ENCODE data around the gene MAP3K14. TPM values are rescaled to one million over a fixed set of nuclear protein-coding genes. Genes with fewer than 3 reads are reported as not detected.

Gene MAP3K14
- polyA plus RNA-seq, 1 of the 3 experiments (the other 2 are of a cell fraction) = 11.9 TPM

DNA sequence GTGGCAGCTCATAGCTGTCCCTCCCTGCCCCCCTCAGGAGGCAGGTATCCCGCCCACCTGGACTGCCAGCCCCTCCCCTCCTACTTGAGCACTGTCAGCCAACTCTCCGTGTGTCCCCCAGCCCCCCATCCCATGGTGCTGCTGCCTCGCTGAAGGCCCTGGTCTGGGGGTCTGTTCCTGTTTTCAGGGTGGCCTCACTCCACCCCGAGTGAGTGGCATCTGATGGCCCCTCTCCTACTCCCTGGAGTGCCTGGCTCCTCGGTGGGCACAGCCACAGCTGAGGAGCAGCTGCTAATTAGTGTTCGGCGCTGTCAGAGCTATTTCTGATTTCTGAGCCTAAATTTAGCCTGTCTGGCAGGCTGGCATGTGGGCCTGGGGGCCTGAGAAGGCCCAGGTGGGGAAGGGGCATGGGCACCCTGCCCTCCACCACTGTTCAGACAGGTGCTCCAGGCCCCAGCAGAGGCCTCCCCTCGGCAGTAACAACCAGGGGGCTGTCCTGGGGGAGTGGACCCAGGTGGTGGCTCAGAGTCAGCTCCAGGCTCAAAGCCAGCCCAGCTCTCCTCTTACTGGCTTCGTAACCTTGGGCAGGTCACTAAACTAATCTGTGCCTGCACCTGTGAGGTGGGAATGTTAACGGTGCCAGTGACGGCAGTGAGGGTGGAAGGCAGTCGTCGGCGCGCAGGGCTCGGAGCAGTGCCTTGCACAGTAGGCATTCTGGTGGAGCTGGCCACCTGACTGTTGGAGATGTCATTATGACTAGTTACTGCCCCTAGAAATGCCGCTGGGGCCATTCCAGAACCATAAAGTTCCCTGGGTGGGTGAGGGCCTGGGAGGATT lies 88.7 kb downstream of the MAP3K14 start:
- Histone ChIP-seq H3K4me2 (no peak overlapping the region), H3K79me2 (ENCODE audit: insufficient read depth) (no peaks in the 10 kb centered on the region), H4K20me1 (ENCODE audit: insufficient read depth) (no peaks in the 10 kb centered on the region), H3K4me1 (ENCODE audit: control insufficient read depth in 1 of 2, insufficient read depth in 2 of 2, low read depth in 1 of 2, low read length in 1 of 2) (peaks cover 4 to 31% of the 10 kb centered on the region in 2 experiments; a peak in 2 of 4 replicates), H3K9me2 (no peaks in the 10 kb centered on the region), H3K4me3 (ENCODE audit: low read depth in 2 of 2, low read length in 1 of 2) (no peak overlapping the region), H3K9ac (no peak overlapping the region), H3K36me3 (replicated peaks in 1 of 2; ENCODE audit: control insufficient read depth in 1 of 2, insufficient read depth in 2 of 2, low read length in 1 of 2) (no peaks in the 10 kb centered on the region), H3K27ac (ENCODE audit: low read depth in 2 of 2, low read length in 1 of 2) (no peak overlapping the region), H3K27me3 (ENCODE audit: insufficient read depth) (no peaks in the 10 kb centered on the region), H3K9me3 (no peaks in the 10 kb centered on the region), H3F3A (replicated peaks; ENCODE audit: insufficient read depth) (peaks cover 2% of the 10 kb centered on the region), H2AFZ (ENCODE audit: low read depth) (no peak overlapping the region)
- WGBS (ENCODE audit: low lambda C conversion rate) = 60% methylated on average over 10 of the region's 17 CpGs
- no peak for DNase-seq
- CTCF ChIA-PET = interaction anchor here (0.5 to 16.2 kb wide), 11 partner anchors 7 to 1032 kb away, joined by 3 to 232 read pairs (median 5); partner anchors contain the start of genes ACBD4, FMNL1, HEXIM1 and HEXIM2
- TF ChIP-seq, protein P1, sequence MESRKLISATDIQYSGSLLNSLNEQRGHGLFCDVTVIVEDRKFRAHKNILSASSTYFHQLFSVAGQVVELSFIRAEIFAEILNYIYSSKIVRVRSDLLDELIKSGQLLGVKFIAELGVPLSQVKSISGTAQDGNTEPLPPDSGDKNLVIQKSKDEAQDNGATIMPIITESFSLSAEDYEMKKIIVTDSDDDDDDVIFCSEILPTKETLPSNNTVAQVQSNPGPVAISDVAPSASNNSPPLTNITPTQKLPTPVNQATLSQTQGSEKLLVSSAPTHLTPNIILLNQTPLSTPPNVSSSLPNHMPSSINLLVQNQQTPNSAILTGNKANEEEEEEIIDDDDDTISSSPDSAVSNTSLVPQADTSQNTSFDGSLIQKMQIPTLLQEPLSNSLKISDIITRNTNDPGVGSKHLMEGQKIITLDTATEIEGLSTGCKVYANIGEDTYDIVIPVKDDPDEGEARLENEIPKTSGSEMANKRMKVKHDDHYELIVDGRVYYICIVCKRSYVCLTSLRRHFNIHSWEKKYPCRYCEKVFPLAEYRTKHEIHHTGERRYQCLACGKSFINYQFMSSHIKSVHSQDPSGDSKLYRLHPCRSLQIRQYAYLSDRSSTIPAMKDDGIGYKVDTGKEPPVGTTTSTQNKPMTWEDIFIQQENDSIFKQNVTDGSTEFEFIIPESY (IDR thresholded peaks at IDR 0.05; ENCODE audit: borderline replicate concordance, low read depth) = no peak
- TF ChIP-seq, protein P2, sequence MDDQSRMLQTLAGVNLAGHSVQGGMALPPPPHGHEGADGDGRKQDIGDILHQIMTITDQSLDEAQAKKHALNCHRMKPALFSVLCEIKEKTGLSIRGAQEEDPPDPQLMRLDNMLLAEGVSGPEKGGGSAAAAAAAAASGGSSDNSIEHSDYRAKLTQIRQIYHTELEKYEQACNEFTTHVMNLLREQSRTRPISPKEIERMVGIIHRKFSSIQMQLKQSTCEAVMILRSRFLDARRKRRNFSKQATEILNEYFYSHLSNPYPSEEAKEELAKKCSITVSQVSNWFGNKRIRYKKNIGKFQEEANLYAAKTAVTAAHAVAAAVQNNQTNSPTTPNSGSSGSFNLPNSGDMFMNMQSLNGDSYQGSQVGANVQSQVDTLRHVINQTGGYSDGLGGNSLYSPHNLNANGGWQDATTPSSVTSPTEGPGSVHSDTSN (IDR thresholded peaks at IDR 0.05) = no peak
- TF ChIP-seq EZH2phosphoT487 (IDR thresholded peaks at IDR 0.05; ENCODE audit: borderline replicate concordance, low read depth) (no peak), TAF1 (IDR thresholded peaks at IDR 0.05; ENCODE audit: borderline replicate concordance, low read depth, low read length) (no peak), IRF3 (IDR thresholded peaks at IDR 0.05; ENCODE audit: low read depth, low read length) (no peak), YY1 (IDR thresholded peaks at IDR 0.05; ENCODE audit: low read depth) (no peak), EP300 (IDR thresholded peaks at IDR 0.05; ENCODE audit: borderline replicate concordance in 1 of 2, low read depth in 1 of 2, low read length in 1 of 2) (no peak), FOSL2 (IDR thresholded peaks at IDR 0.05; ENCODE audit: borderline replicate concordance, low read depth) (no peak), ELF1 (IDR thresholded peaks at IDR 0.05) (no peak), MEF2A (IDR thresholded peaks at IDR 0.05; ENCODE audit: borderline replicate concordance, low read depth) (no peak), FOXM1 (IDR thresholded peaks at IDR 0.05; ENCODE audit: low read depth) (no peak), USF2 (IDR thresholded peaks at IDR 0.05; ENCODE audit: borderline replicate concordance, low read depth, low read length) (no peak), SMC3 (IDR thresholded peaks at IDR 0.05; ENCODE audit: low read depth, low read length) (no peak), POLR2AphosphoS5 (IDR thresholded peaks at IDR 0.05; ENCODE audit: low read depth, low read length) (no peak), RXRA (IDR thresholded peaks at IDR 0.05; ENCODE audit: borderline replicate concordance, low read depth) (no peak), REST (IDR thresholded peaks at IDR 0.05; ENCODE audit: low read depth, low read length) (no peak), MAX (IDR thresholded peaks at IDR 0.05; ENCODE audit: low read depth) (no peak), RCOR1 (IDR thresholded peaks at IDR 0.05; ENCODE audit: low read length) (no peak), RFX5 (IDR thresholded peaks at IDR 0.05; ENCODE audit: low read length) (no peak), SIN3A (IDR thresholded peaks at IDR 0.05; ENCODE audit: borderline replicate concordance, low read depth, low read length) (no peak)
- POLR2A ChIA-PET = no interaction called here

Data from SK-N-SH (cell line).